GM21528 (cell line): ENCODE data around the gene YPEL5.
"Not testable (repeated sequence)": the region's sequence is repeated elsewhere in the genome, so short reads cannot be mapped to it uniquely, and the experiment has no call there.

Source experiments
- ATAC-seq: cut with Tn5 transposase; IDR thresholded peaks from one replicate; pipeline ENCODE4 v1.9.1; 2021; ENCODE audit warnings: mild to moderate bottlenecking, moderate library complexity; ENCODE audit not compliant: unreplicated experiment, low FRiP score

Gene YPEL5

GRCh38 chr2:30135541-30135940 is 11.3 kb upstream of the YPEL5 start:
- no peak for ATAC-seq

- no peak for ATAC-seq
These were observed 9.9 kb upstream of the YPEL5 start for GRCh38 chr2:30136764-30137444.

- peak; percentile 79 for ATAC-seq
These were observed 7.5 kb upstream of the YPEL5 start for GRCh38 chr2:30139131-30139870.

- ATAC-seq, result no peak
These were observed 5.7 kb upstream of the YPEL5 start for GRCh38 chr2:30141136-30141535.

GRCh38 chr2:30144260-30144659 is 2.5 kb upstream of the YPEL5 start:
- no peak for ATAC-seq

GRCh38 chr2:30144951-30145350 is 1.9 kb upstream of the YPEL5 start:
- ATAC-seq, result not testable (repeated sequence)

GRCh38 chr2:30145826-30146336 is 926 bp upstream of the YPEL5 start:
- no peak for ATAC-seq

GRCh38 chr2:30147196-30147714 is 448 bp downstream of the YPEL5 start:
- peak; percentile 7 for ATAC-seq

GRCh38 chr2:30147715-30148610 is 1.2 kb downstream of the YPEL5 start:
- ATAC-seq, result peak; percentile 30

- ATAC-seq, result no peak
These were observed 2.0 kb downstream of the YPEL5 start for GRCh38 chr2:30148850-30149249.

GRCh38 chr2:30149513-30149912 is 2.7 kb downstream of the YPEL5 start:
- no peak for ATAC-seq

- ATAC-seq, result no peak
These were observed 3.2 kb downstream of the YPEL5 start for GRCh38 chr2:30149976-30150375.

GRCh38 chr2:30150786-30151185 is 4.0 kb downstream of the YPEL5 start:
- no peak for ATAC-seq

- no peak for ATAC-seq
These were observed 5.6 kb downstream of the YPEL5 start for GRCh38 chr2:30152385-30152784.

- ATAC-seq, result no peak
These were observed 8.4 kb downstream of the YPEL5 start for GRCh38 chr2:30155202-30155601.

- ATAC-seq, result no peak
These were observed 9.3 kb downstream of the YPEL5 start for GRCh38 chr2:30155889-30156658.

GRCh38 chr2:30157616-30158015 is 10.8 kb downstream of the YPEL5 start:
- ATAC-seq, result no peak

GRCh38 chr2:30159766-30160165 is 13.0 kb downstream of the YPEL5 start:
- ATAC-seq, result no peak

GRCh38 chr2:30161929-30162706 is 15.3 kb downstream of the YPEL5 start:
- no peak for ATAC-seq
